ENCODE results near the gene WFDC2.

DNA sequence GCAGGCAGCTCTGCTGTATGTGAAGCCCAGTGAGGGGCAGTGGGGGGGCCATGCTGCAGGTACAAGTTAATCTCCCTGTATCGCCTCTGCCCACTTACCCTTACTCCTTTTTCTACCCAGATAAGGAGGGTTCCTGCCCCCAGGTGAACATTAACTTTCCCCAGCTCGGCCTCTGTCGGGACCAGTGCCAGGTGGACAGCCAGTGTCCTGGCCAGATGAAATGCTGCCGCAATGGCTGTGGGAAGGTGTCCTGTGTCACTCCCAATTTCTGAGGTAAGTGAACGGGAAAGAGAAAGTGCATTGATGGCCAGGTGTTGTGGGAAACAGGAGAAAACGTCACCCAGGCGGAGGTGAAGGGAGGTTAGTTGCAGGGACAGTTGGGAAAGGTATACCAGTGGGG lies 10.3 kb downstream of the WFDC2 start:
- TF ChIP-seq CTCF (conservative IDR thresholded peaks at IDR 0.05 in 1 of 2, IDR thresholded peaks at IDR 0.05 in 1 of 2; ENCODE audit: extremely low read depth in 1 of 2, insufficient read depth in 1 of 2, low read depth in 1 of 2, low read length in 2 of 2) (no peak), EZH2 (IDR thresholded peaks at IDR 0.05; ENCODE audit: borderline replicate concordance, low read length) (no peak)
